HG03097 (cell line): ENCODE results near the gene TMEM203.

Source experiments
- ATAC-seq: cut with Tn5 transposase; IDR thresholded peaks from one replicate; pipeline ENCODE4 v1.9.1; 2021; ENCODE audit not compliant: unreplicated experiment, low FRiP score

TMEM203 gene

DNA sequence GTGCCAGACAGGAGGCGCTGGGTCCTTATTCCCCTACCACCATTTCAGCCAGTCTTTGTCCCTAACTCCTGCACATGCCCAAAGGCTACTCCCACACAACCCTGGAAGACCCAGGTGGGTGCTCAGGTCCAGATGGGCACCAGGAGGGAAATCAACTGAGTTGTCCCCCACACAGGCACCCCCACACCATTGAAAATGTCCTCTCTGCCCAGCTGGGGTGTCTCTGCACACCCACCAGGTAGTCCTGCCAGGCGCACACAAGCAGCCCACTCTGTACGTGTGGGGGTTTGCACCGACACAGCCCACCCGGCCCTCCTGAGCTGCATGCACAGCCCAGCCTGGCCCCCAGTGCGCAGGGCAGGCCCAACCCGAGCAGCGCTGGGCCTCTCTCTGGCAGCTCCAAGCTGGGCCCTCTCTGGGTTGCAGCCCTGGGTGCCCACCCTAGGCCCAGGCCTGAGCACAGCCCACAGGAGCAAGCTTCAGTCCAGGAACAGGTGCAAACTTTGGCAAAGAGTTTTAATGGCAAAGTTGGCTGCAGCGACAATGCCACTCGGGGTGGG lies 14.4 kb upstream of the TMEM203 start:
- no peak for ATAC-seq

DNA sequence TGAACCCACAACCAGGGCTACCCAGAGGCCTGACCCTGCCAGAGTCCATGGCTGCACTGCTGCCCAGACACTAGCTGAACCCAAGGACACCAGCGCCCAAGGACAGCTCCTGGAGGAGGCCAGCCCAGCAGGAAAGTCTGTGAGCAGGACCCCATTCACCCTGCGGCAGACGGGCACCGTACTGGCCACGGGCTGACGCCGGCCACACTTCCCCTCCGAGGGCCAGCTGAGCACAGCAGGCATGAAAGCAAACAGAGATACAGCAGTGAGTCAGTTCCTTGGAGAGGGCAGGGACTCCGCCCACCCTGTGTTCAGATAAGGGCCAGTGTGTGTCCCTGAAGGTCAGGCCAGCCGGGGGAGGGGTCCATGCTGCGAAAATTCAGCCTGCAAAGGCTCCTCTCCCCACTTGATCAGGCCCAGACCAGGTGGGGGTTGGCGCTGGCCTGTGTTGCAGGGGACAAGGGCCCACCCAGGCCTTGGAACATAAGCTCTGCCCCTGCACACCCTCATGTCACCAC lies 13.4 kb upstream of the TMEM203 start:
- no peak for ATAC-seq

DNA sequence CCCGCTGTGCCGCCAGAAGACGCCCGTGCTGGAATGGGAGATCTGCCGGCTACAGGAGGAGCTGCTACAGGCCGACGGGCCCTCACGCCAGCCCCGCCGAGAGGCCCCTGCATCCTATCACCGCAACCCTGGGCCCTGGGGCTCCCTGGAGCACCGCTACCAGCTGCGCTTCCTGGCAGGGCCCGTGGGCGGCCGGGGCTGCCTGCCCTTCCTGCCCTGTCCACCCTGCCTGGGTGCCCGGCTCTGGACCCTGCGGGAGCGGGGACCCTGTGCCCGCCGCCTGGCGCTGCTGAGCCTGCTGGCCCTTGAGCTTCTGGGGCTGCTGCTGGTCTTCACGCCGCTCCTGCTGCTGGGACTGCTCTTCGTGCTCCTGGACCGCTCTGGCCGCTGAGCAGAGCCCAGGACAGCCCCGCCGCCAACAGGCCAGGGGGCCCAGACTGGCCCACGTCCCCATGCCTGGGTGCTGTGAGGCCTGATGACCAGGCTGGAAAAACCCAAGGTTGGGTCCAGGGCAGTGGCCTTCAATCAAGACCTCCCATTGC lies 12.8 kb upstream of the TMEM203 start:
- no peak for ATAC-seq

DNA sequence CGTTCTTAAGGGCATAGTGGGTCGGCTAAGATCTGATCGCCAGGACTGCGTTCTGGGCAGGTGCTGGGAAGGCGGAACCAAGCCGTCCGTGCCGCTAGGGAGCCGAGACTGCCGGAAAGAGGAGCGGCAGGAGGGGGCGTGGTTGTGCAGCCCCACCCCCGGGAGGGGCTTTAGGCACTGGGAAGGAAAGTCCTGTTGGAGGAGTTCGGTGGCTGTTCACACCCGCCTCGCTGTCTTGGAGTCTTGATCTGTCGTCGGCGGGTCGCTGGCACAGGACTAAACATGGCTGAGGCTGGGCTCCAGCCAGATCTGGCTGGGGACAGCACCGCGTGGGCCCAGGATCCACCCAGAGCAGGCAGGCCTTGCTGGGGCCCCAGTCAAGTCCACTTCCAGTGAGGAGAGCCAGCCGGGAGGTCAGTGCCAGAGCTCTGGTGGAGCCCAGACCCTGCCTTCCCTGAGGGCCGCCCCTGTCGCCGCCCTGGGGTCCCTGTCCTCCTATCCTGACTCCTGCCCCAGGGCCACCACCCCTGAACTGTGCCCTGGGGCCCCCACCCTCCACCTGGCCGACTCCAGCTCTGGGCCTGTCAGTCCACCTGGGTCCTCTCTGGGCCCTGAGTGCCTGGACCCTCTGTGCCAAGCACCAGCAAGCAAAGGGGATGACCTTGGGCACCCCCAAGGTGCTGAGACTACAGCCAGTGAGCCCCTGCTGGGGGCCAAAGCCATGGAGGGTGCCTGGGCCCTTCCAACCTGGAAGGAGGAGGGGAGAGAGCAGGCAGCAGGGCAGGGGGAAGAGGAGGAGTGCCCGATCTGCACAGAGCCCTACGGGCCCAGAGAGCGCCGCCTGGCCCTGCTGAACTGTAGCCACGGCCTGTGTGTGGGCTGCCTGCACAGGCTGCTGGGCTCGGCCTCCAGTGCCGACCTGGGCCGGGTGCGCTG lies 12.1 kb upstream of the TMEM203 start:
- no peak for ATAC-seq

DNA sequence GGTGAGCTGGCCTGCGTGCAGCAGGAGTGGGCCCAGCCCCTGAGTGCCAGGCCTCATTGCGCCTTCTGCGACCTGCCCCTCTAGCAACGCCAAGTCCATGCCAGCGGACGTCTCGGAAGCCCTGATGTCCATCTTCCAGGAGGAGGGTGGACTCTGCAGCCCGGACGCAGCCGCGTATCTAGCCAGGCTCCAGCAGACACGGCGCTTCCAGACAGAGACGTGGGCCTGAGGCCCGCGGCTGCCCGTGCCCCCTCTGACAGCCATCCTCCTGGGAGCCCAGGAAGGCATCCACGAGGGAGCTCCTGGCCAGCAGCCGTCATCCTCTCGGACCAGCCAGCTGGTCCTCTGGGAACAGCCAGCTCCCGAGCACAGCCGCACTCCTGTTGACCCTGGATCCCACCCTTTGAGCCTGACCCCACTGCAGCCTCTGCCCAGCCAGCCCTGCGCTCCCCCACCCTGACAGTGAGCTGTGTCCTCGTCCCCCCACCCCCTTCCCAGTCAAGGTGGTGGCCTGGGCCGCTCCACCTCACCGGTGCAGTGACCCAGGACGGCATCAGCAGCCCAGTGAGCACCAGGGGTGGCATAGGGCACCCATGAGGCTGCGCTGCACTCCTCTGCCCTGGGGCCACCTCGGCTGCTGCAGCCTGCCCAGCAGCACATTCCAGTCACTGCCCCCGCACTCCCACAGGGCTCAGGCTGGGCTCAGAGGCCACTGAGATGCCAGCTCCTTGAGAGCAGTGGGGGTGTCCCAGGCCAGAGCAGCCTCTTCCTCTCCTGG lies 10.9 kb upstream of the TMEM203 start:
- ATAC-seq, result no peak

DNA sequence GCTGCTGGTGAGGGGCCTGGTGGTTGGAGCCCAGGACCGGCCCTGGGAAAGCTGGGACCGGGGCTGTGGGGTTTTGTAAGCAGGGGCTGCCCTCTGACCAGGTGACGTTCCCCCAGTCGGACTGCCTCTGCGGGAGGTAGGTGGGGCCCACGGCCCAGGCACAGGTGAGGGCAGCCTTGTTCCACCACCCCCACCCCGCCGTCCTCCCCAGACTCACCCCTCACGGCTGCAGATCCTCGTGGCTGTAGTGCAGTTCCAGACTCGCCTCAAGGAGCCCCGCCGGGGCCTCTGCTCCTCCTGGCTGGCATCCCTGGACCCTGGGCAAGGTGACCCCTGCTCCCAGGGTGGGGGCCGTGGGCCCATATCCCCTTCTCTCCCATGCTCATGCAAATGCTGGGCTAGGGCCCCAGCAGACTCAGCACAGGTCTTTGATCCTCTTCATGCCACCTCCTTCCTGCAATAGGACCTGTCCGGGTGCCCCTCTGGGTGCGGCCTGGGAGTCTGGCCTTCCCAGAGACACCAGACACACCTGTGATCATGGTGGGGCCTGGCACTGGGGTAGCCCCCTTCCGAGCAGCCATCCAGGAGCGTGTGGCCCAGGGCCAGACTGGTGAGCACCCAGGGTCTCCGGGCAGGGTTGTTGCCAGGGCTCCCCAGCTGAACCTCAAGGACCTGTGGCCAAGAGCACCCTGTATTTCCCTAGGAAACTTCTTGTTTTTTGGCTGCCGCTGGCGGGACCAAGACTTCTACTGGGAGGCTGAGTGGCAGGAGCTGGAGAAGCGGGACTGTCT lies 9.9 kb upstream of the TMEM203 start:
- no peak for ATAC-seq

DNA sequence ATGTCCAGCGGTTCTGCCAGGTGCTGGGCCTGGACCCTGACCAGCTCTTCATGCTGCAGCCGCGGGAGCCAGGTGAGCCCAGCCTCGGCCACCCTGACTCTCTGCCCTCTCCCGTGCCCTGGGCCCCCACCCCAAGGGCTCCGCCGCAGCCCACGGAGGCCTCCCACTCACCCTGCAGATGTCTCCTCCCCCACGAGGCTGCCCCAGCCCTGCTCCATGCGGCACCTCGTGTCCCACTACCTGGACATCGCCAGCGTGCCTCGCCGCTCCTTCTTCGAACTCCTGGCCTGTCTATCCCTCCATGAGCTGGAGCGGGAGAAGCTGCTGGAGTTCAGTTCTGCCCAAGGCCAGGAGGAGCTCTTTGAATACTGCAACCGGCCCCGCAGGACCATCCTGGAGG lies 9.2 kb upstream of the TMEM203 start:
- ATAC-seq, result no peak

DNA sequence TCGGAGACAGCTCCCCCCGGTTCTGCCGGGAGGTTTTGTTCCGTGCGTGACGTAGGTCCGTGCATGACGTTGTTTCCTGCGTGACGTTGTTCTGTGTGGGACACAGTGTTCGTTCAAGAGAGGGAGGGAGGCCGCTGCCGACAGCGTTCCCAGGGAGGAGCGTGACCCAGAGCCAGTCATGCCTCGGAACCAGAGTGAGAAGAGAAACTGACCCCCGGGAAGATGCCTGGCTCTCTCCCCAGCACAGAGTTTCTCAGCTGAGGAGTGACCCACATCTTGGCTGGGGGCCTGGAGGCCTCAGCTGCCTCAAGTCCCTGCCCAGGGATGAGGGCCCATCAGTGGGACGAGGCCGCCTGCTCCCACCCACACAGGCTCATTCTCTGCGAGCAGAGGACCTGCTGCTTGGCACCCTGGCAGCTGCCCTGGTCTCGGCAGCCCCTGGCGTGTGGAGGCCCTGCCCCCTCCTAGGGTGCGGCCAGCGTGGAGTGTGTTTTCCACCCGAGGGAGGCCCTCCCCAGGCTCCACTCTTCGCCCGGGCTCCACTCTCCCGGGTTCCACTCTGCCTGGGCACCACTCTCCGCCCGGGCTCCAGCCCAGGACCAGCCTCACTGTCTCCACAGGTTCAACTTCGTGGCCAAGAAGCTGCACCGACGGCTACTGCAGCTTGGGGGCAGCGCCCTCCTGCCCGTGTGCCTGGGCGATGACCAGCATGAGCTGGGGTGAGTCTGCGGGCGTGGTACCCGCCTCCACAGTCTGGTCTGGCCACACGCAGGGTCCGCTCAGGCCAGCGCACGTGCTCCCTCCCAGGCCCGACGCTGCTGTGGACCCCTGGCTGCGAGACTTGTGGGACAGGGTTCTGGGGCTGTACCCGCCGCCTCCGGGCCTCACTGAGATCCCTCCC lies 8.0 kb upstream of the TMEM203 start:
- ATAC-seq, result no peak

DNA sequence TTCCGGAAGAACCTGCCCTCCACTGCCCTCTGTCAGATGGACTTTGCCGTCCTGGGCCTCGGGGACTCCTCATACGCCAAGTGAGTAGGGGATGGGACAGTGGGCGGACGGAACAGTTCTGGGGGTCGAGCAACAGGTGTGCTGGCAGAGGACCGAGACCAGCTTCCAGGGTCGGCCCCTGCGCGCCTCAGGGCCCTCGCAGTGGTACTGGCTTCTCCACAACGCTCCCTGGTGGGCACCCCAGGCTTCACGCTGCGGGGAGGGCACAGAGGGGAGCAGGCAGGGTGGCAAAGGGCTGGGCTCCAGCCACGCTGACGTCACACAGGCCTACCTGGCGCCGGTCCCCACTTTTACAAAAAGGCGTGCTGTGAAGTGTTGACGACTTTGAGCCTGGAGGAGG lies 7.1 kb upstream of the TMEM203 start:
- ATAC-seq, result no peak

DNA sequence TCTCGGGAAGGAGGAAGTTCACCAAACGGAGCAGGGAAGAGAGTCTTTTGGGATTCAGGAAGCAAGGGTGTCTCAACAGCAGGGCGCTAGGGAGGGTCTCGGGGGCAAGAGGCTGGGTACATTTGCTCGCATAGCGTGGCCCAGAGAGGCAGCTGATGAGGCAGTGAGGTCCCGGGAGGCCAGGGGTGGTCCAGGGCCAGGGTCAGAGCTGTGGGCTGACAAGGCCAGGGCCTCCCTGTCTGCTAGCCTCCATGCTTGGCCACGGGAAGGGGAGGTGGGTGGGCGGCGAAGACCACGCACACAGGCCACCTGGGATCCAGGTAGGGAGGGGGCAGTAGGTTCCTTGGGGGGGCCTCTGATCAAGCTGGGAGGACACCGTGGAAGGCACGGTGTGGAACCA lies 6.1 kb upstream of the TMEM203 start:
- no peak for ATAC-seq

DNA sequence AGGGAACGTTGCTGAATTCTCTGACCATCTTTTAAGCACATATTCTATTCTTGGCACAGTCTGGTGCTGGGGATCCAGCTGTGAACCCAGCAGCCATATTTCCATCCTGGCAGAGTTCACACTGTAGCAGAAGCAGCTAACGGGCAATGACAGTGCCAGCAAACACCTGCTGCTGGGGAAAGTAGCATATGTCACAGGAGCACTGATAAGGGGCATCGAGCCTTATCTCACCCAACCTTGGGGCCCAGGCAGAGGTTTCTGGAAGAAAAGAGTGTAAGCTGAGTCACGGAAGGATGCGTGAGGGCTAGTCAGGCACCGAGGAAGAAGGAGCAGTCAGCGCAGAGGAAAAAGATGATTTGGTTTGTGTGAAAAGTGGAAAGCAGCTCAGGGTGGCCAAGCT lies 1.2 kb upstream of the TMEM203 start:
- no peak for ATAC-seq

DNA sequence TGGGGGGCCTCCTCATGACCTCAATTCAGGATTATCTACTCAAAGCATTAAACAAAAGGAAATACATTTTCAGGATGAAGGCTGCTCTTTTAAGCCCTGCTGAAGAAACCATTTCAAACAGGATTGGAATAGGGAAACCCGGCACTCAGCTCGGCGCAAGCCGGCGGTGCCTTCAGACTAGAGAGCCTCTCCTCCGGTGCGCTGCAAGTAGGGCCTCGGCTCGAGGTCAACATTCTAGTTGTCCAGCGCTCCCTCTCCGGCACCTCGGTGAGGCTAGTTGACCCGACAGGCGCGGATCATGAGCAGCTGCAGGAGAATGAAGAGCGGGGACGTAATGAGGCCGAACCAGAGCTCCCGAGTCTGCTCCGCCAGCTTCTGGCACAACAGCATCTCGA lies 720 bp downstream of the TMEM203 start:
- no peak for ATAC-seq

DNA sequence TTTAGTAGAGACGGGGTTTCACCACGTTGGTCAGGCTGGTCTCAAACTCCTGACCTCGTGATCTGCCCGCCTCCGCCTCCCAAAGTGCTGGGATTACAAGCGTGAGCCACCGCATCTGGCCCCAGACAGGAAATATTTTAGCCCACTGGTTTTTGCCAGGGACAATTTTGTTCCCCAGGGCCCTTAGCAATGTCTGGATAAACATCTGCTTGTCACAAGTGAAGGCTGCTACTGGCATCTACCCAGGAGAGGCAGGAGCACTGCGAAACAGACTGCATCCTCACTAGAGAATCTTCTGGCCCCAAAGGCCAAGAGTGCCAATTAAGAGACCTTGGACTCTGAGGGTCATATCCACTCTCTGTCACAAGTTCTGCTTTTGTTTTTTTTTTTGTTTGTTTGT lies 2.5 kb downstream of the TMEM203 start:
- ATAC-seq, result no peak

DNA sequence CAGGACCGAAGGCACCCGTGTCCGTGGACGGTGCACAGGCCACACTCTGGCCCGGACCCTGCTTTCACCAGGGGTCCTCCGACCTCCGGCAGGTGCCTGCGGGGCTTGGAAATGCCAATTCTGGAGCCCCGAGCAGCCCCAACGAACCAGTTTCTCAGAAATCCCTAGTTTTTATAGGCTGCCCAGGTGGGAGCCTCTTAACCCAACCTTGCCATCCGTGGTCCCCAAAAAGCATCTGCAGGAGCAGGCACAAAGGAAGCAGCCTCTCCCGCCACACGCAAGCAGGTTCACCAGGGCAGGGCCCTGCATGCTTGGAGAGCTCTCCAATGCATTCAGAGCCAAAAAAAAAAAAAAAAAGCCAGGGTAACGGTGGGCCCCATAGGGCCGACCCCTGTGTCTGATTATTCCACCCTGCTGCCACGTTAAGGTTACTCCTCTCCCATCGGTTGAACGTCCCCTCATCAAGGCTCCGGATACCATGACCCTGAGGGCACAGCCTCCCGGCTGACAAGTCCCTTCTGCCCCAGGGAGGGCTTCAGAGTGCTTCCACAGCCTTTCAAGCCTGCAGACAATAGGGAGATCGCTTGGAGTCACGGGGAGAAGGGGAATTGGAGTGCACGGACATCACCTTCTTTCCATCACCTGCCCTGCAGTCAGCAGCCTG lies 4.1 kb downstream of the TMEM203 start:
- ATAC-seq, result no peak

DNA sequence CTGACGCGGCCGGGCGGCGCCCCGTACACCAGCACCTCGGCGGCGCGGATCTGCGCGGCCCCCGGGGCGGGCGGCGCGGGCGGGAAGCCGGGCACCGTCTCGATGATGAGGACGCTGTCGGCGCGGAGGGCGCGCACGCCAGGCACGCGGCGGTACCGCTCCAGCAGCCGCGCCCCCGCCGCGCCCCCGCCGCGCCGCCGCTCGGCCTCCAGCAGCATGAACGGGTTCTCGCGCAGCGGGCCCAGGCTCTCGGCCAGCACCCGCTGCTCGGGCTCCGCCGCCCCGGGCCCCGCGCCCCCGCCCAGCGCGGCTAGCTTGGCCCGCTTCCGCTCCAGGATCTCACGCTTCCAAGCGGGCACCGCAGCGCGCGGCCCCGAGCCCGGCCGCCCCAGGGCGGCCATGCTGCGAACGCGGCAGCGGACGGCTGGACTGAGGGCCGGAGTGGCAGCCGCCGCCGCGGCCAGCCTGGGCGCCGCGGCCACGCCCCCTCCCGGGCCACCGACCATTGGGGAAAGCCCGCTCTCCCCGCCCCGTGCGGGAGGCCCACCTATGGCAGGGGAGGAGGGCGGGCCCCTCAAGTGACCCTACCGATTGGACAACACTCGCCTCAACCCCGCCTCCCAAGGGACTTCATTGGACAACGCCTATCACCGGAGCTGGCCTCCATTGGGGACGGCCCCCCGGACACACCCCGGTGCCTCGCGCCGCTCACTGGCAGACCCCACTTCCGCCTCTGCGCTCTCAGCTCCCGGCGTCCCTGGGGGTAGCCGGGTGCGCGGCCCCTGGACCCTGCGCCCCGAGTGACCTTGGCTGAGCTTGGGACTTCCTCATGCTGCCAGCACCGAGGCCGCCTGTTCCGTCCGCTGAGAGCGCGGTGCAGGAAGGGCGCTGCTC lies 4.9 kb downstream of the TMEM203 start, which contains the start of gene TPRN:
Gene TPRN (minus strand): TSS at position 431 of the 894 bp plus-strand sequence. CDS start 30 bp downstream, at position 401.
- ATAC-seq, result peak; percentile 81

DNA sequence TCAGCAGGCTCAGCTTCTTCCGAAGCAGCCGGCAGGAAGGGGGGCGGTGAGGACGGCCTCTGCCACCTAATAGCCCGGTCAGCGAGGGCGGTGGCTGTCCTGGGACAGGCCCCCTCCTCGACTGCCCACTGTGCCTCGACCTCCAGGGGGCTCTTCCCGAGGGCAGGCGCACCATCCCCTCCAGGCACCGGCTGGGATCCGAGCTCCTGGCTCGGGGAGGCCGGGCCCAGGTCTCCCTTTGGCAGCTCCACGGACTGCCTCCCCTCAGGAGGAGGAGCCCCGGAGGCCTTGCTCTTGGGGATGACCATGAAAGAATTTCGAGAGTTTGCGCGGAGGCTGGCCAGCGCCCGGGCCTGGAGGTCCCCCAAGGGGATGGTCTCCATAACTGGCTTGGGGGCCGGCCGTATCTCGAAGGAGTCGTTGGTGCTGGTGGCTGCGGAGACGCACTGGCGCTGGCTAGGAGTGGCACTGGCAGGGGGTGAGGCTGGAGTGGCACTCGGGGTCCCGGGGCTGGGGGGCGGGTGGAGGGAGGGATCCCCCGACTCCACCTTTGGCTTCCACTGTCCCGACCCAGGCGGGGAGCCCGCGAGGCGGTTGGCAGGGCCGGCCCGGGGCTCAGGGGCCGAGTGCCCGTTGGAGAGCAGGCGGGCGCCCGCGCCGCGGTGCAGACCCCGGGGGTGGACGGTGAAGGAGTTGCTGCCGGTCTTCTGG lies 5.9 kb downstream of the TMEM203 start:
- no peak for ATAC-seq

DNA sequence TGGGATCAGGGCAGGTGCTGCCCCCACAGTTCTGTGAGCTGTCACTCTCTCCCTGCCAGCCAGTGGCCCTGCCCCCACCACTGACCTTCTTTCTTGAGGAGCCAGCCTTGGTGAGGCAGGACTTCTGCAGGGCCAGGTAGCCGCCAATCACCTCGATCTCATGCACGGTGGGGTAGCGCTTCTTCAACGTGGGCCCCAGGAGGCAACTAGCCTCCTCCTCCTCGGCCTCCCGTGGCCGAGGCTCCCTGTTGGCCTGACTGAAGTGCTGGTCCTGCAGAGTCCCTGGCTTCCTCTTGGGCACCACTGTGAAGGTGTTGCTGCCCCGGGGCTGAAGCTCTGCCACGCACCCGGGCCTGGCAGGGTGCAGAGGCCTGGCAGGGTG lies 6.6 kb downstream of the TMEM203 start:
- ATAC-seq, result no peak
